Mesothelial cell of epicardium (in vitro differentiated cells): ENCODE results near the gene HNRNPDL. TPM values are rescaled to one million over a fixed set of nuclear protein-coding genes. Genes with fewer than 3 reads are reported as not detected.

ENCODE experiments used
- DNase-seq, 2 experiments: peaks; one replicate each; pipeline ENCODE4 v3.0.0; 2021; ENCODE audit warnings: low spot score in 2 of 2; ENCODE audit not compliant: unreplicated experiment in 2 of 2
- H3K27ac Mint-ChIP-seq: 2 replicates; pipeline ENCODE4 v1.8.0; 2021; ENCODE audit warnings: mixed read lengths
- H3K27me3 Mint-ChIP-seq: 2 replicates; pipeline ENCODE4 v1.8.0; 2021; ENCODE audit warnings: low read depth, mixed read lengths
- H3K36me3 Mint-ChIP-seq: 2 replicates; pipeline ENCODE4 v1.8.0; 2021; ENCODE audit warnings: mixed read lengths
- H3K4me1 Mint-ChIP-seq: 2 replicates; pipeline ENCODE4 v1.8.0; 2021; ENCODE audit warnings: mixed read lengths
- H3K4me3 Mint-ChIP-seq: 2 replicates; pipeline ENCODE4 v1.8.0; 2021; ENCODE audit warnings: mild to moderate bottlenecking, moderate library complexity, mixed read lengths
- H3K9me3 Mint-ChIP-seq: 2 replicates; pipeline ENCODE4 v1.8.0; 2021; ENCODE audit warnings: mixed read lengths
- total RNA-seq: library from RNA; stranded (reverse); gene quantifications from 3 replicates; pipeline ENCODE4 v1.2.1, GENCODE V29; 2021
- TF ChIP-seq, protein P1 (sequence below): fragments of 200-600 bp; sonication (generic); IDR thresholded peaks from one replicate; pipeline ENCODE4 v1.5.0; 2021; ENCODE audit warnings: antibody characterized with exemption; ENCODE audit not compliant: unreplicated experiment

The HNRNPDL gene
- total RNA-seq, 1 donor from 2014 or later: 467 TPM

DNA sequence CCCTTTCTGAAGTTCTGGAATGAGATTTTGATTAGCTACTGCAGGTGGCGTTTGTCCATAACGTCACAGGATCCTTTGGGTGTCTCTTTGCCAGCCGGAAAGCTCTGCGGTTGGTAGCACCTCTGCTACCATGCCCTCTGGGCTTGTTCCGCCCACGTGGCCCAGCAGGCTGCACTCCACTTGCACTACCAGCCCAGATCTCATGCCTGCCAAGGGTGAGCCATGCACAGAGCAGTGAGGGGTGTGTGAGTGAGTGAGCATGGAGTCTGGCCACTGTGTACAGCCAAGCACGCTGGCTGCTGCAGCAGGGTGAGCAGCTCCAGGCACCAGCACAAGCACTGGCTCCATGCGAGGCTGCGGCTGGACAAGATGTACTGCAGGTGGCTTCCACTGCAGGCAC lies 49.9 kb downstream of the HNRNPDL start:
- DNase-seq: no peak
- no peaks in the 10 kb centered on the region for H3K27me3 Mint-ChIP-seq
- H3K27ac Mint-ChIP-seq: no peak overlapping the region
- no peak overlapping the region for H3K4me3 Mint-ChIP-seq
- H3K4me1 Mint-ChIP-seq: peaks cover 15% of the 10 kb centered on the region
- peaks cover 11% of the 10 kb centered on the region for H3K36me3 Mint-ChIP-seq
- TF ChIP-seq, protein P1, sequence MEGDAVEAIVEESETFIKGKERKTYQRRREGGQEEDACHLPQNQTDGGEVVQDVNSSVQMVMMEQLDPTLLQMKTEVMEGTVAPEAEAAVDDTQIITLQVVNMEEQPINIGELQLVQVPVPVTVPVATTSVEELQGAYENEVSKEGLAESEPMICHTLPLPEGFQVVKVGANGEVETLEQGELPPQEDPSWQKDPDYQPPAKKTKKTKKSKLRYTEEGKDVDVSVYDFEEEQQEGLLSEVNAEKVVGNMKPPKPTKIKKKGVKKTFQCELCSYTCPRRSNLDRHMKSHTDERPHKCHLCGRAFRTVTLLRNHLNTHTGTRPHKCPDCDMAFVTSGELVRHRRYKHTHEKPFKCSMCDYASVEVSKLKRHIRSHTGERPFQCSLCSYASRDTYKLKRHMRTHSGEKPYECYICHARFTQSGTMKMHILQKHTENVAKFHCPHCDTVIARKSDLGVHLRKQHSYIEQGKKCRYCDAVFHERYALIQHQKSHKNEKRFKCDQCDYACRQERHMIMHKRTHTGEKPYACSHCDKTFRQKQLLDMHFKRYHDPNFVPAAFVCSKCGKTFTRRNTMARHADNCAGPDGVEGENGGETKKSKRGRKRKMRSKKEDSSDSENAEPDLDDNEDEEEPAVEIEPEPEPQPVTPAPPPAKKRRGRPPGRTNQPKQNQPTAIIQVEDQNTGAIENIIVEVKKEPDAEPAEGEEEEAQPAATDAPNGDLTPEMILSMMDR: no peak
- H3K9me3 Mint-ChIP-seq: peaks cover 13% of the 10 kb centered on the region

DNA sequence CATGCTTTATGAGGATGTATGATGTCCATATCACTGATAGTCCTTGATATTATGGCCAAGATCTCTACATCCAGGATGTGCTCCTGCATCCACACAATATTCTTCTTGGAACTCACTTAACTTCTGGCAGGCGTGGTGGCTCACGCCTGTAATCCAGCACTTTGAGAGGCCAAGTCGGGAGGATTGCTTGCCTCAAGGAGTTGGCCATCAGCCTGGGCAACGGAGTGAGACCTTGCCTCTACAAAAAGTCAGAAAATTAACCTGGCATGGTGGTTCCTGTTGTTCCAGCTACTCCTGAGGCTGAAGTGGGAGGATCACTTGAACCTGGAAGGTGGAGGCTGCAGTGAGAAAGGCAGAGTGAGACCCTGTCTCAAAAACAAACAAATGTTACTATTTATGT lies 54.2 kb downstream of the HNRNPDL start:
- Mint-ChIP-seq H3K27ac (peak overlapping the region; percentile 22), H3K27me3 (no peaks in the 10 kb centered on the region), H3K9me3 (peaks cover 2% of the 10 kb centered on the region), H3K4me3 (peak overlapping the region; percentile 91), H3K4me1 (peaks cover 26% of the 10 kb centered on the region), H3K36me3 (peaks cover 5% of the 10 kb centered on the region)
- TF ChIP-seq, protein P1: no peak
- no peak for DNase-seq

DNA sequence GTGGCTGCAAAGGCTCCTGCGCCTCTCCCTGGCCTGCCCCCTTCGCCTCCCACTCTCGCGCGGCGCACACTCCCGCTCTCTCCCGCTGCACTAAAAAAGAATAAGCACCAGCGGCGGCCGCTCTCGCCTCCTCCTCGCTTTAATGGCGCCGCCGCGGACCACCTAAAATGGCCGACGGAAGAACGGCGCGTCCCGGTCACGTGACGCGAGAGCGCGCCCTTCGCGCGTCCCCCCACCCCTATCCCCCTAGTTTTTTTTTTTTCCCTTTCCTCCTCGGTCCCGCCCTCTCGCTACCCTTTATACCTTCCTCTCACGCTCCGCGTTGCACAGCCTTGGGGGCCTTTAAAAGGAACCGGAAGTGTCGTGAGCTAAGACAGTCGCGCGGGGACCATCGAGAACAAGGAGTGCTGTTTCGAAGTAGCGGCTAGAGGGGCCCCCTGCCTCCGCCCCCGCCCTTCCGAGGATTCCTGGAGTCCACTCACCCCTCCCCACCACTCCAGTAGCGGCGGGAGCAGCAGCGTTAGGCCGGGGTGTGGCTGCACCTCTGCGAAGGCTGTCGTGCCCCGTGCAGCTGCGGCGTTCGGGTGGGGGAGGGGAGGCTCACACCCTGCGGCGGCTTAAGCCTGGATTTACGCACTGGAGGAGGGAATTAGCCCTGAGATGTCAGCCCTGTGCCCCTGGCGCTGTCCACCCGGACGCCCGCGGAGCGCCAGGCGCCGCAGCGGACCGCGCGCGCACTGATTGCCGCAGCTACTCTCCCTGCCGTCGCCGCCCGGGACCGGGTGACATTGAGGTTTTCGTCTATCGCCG lies 56.2 kb downstream of the HNRNPDL start, which contains the start of gene HNRNPD:
Gene HNRNPD (minus strand): TSS at position 176 of the 810 bp plus-strand sequence. CDS start 313 bp downstream, outside the sequence.
- Mint-ChIP-seq H3K9me3 (peaks cover 2% of the 10 kb centered on the region), H3K27ac (peak within 1 kb of the TSS; percentile 100), H3K27me3 (no peaks in the 10 kb centered on the region), H3K4me3 (peak within 1 kb of the TSS; percentile 91), H3K4me1 (peaks cover 42% of the 10 kb centered on the region), H3K36me3 (peaks cover 8% of the 10 kb centered on the region)
- peak; percentile 94 for DNase-seq
- TF ChIP-seq, protein P1: no peak

DNA sequence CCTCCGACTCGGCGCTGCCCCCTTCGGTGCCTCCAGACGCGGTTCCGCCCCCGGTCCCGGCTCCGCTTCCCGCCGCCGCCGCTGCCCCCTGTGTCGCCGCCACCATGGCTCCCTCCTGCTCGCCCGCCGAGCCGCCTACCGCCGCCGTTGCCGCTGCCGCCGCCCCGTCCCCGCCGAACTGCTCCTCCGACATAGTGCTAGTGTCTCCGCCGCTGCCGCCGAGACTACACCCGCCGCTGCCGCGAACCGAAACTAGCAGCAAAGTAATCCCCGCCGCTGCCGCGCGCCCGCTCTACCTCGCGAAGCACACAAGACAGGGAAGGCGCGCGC lies 56.8 kb downstream of the HNRNPDL start:
- DNase-seq: no peak
- Mint-ChIP-seq H3K4me1 (peaks cover 44% of the 10 kb centered on the region), H3K27me3 (no peaks in the 10 kb centered on the region), H3K4me3 (peak overlapping the region; percentile 91), H3K36me3 (peaks cover 8% of the 10 kb centered on the region), H3K27ac (peak overlapping the region; percentile 100), H3K9me3 (peaks cover 2% of the 10 kb centered on the region)
- TF ChIP-seq, protein P1: no peak

Other genes starting within 250 kb of the HNRNPDL start
- 338 to 352 TPM (median 344 TPM) in 3 replicates for gene HNRNPD, start 56.5 kb downstream of the HNRNPDL start, total RNA-seq
- gene ENOPH1, start 128 bp upstream of the HNRNPDL start, total RNA-seq: 27.5 to 28.0 TPM (median 27.8 TPM) in 3 replicates
- 3.5 to 4.3 TPM (median 4.0 TPM) in 3 replicates for gene TMEM150C, start 131.5 kb upstream of the HNRNPDL start, total RNA-seq